ENCODE data around the gene IL20RB.

IL20RB gene

DNA sequence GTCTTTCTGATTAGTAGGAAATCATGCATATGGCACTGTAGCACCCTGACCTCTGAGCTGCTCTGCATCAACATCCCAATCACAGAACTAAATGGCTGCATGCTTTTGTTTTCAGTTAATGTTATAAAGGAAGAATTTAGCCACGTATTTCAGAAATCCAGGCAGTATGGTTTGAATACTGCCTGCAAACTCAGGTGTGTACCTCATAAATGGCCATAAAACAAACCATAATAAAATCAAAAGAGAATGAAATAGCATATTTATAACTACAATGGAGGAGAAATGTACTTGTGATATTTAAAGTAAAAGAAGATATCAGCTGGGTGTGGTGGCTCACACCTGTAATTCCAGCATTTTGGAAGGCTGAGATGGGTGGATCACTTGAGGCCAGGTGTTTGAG, 94.5 kb downstream of the IL20RB start:
- Mint-ChIP-seq H3K36me3 (no peaks in the 10 kb centered on the region), H3K27ac (no peak overlapping the region), H3K9me3 (no peaks in the 10 kb centered on the region), H3K4me3 (no peak overlapping the region), H3K27me3 (peaks cover 12% of the 10 kb centered on the region), H3K4me1 (no peaks in the 10 kb centered on the region)
- no peak for ATAC-seq (ENCODE audit: low read depth)
- no peak for DNase-seq (ENCODE audit: low spot score in 2 of 2)

Data from memory B cell (primary cell).